Mucosa of stomach (tissue), 1 donor: ENCODE measurements around the gene CUL1.

Source experiments
- H3K27me3 ChIP-seq: one replicate; pipeline ENCODE4 v1.7.0; 2013; ENCODE audit warnings: mild to moderate bottlenecking, low read length; ENCODE audit not compliant: control insufficient read depth, insufficient read depth
- H3K36me3 ChIP-seq: one replicate; pipeline ENCODE4 v1.7.0; 2013; ENCODE audit warnings: low read length; ENCODE audit not compliant: control insufficient read depth, insufficient read depth
- H3K4me1 ChIP-seq: one replicate; pipeline ENCODE4 v1.7.0; 2013; ENCODE audit warnings: mild to moderate bottlenecking, low read length; ENCODE audit not compliant: control insufficient read depth, insufficient read depth
- H3K4me3 ChIP-seq: one replicate; pipeline ENCODE4 v1.7.0; 2013; ENCODE audit warnings: low read length
- H3K9ac ChIP-seq: one replicate; pipeline ENCODE4 v1.7.0; 2013; ENCODE audit warnings: mild to moderate bottlenecking, low read length, moderate library complexity
- H3K9me3 ChIP-seq: one replicate; pipeline ENCODE4 v1.7.0; 2013; ENCODE audit warnings: mild to moderate bottlenecking, low read length, moderate library complexity; ENCODE audit not compliant: control insufficient read depth
- donor health status: Pancreatic carcinoma.

Gene CUL1

DNA sequence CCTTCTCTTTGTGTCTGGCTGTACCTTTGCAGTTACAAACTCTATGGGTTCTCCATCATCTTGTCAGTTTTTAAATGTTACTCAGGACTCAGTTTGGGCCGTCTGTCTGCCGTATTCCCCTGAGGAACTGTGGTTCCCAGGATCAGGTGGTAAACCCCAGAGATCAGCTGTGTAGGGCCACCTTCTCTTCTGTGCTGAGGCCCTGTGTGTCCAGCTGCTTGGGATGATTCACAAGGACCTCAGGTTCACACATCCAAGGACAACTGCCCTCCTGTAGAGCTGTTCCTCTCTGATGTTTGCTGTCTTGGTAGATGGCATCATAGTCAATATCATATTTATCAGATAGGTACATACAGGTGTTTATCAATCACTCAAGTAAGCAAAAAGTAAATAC is 24.5 kb downstream of the CUL1 start:
- Histone ChIP-seq H3K4me1 (peaks cover 32% of the 10 kb centered on the region), H3K36me3 (no peaks in the 10 kb centered on the region), H3K4me3 (no peak overlapping the region), H3K27me3 (no peaks in the 10 kb centered on the region), H3K9me3 (no peaks in the 10 kb centered on the region), H3K9ac (no peak overlapping the region)

DNA sequence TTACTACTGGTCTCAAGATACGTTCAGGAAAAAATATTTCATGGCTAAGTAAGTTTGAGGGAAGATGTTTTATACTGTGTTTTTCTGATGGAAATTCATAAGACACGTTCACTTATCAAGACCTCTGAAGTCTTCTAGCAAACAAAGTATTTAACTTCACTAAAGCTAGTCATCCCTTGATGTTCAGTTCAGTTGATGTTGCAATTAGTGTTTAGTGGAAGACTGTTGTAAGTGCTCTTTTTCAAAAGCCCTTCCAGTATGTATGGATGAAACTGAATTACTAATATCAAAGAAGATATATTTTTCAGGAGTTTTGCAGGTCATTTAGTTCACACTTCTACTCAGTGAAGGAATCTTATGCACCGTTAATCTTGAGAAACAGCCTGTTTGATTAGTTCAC is 25.1 kb downstream of the CUL1 start:
- Histone ChIP-seq H3K27me3 (no peaks in the 10 kb centered on the region), H3K9me3 (no peaks in the 10 kb centered on the region), H3K4me1 (peaks cover 32% of the 10 kb centered on the region), H3K36me3 (no peaks in the 10 kb centered on the region), H3K9ac (no peak overlapping the region), H3K4me3 (no peak overlapping the region)

DNA sequence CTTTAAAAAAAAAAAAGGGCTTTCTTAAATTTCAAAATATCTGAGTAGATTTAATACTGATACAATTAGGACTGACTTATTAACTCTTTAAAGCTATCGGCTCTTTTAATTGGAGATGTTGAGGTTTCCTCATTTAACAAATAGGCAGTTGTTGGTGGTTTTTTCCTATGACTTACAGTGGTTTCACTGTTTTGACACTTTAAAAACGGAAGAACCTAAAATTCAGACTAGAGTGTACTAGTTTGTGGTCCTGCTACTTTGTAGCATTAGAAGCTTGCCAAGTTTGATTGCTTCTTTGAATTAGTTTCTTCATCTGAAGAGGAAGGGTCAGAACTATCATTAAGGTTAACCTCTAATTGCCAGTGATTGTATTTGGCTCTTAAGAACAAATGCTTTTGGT is 27.7 kb downstream of the CUL1 start:
- no peaks in the 10 kb centered on the region for H3K9me3 ChIP-seq
- H3K36me3 ChIP-seq, result no peaks in the 10 kb centered on the region
- no peak overlapping the region for H3K9ac ChIP-seq
- no peaks in the 10 kb centered on the region for H3K27me3 ChIP-seq
- peaks cover 28% of the 10 kb centered on the region for H3K4me1 ChIP-seq
- H3K4me3 ChIP-seq, result no peak overlapping the region

DNA sequence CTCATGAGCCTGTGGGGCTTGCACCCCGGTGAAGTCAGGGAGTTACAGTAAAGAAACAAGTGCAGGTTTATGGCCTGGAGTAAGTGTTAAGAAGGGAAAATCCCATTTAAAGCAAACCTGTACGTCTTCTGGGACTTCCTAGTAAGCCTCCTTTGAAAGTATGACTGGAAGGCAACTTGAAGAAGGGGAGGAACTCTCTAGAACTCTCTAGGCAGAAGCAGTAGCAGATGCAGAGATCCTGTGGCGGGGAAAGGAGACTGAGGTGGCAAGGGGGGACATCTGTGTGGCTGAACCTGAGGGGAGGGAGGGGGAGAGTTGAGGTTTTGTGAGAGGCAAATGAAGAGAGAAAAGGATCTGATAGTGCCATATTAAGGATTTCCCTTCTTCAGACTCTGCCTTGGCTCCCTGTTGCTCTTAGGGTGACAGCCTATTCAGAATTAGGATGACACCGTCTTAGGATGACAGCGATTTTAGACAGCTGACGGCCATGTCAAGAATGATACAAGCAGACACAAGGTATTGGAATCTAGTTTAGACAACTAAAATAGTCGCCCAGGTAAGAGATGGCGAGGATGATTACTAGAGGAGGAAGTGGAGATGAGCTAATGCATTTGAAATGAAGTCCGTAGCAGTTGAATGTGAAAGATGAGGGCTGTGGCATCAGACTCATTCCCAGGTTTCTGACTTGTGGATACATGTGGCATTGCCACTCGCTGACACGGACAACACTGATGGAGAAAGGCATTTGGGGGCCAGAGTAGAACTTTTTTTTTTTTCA is 29.0 kb downstream of the CUL1 start:
- Histone ChIP-seq H3K36me3 (peaks cover 3% of the 10 kb centered on the region), H3K27me3 (no peaks in the 10 kb centered on the region), H3K9ac (no peak overlapping the region), H3K9me3 (no peaks in the 10 kb centered on the region), H3K4me3 (no peak overlapping the region), H3K4me1 (peaks cover 22% of the 10 kb centered on the region)

DNA sequence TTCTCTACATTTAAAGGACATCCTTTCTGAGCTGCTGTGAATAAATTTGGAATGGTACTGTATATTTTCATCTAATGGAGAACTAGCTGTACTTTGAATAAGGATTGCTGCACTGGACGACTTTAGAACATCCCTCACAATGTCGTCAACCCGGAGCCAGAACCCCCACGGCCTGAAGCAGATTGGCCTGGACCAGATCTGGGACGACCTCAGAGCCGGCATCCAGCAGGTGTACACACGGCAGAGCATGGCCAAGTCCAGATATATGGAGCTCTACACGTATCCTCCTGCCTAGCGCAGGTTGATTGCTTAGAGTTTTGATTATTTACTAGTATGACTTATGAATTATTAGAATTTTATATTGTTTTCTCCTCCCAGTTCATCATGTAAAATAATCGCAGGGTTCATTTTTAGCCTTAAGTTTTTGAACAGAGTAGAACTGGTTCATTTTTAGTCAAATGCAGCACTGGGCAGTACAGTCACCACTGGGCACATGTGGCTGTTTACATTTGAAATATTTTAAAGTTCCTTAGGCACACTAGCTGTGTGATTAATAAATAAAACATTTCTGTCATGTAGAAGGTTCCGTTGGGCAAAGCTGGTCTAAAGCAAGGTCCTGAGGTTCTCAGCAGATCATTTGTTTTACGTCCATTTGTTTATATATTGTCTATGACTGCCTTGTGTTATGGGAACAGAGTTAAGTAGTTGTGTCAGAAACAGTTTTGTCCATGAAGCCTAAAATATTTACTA is 31.5 kb downstream of the CUL1 start:
- Histone ChIP-seq H3K4me3 (no peak overlapping the region), H3K36me3 (peaks cover 3% of the 10 kb centered on the region), H3K4me1 (peaks cover 15% of the 10 kb centered on the region), H3K27me3 (no peaks in the 10 kb centered on the region), H3K9me3 (no peaks in the 10 kb centered on the region), H3K9ac (no peak overlapping the region)

DNA sequence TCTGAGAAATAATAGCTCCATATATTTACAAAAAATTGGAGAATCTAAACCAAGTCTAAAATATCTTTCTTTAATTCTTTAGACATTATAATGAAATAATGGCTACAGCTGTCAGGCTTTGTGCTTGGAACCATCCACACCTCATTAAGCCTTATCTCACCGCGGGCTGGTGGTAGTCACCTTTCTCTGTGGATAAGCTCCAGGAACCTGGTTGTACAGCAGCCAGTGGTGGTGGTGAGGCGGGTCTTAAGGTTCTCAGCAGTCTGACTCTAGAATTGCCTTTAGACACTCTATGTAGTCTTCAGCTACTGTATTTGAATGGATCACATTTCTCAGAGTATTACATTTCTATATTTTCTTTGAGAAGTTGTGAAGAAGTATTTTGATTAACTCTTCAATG is 34.2 kb downstream of the CUL1 start:
- H3K27me3 ChIP-seq, result no peaks in the 10 kb centered on the region
- peaks cover 3% of the 10 kb centered on the region for H3K36me3 ChIP-seq
- H3K9ac ChIP-seq, result no peak overlapping the region
- peaks cover 9% of the 10 kb centered on the region for H3K4me1 ChIP-seq
- no peak overlapping the region for H3K4me3 ChIP-seq
- H3K9me3 ChIP-seq, result no peaks in the 10 kb centered on the region

DNA sequence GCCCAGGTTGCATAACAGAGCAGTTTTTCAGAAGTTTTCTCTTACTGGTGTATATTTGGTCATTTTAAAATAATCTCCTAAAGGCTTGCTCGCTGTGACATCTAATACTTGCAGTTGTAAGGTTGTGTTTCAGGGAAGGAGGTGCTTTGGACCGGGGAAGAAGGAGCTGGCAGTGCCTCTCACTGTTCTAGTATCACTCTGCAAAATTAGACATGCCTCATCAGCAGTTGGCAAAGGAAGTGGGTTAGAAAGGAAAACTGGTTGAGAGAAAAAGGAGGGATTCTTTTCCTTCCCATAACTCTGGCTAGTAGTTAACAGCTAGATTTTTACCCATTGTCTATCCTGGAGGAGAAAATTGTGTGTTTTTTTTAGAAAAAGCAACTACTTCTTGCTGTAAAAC is 34.8 kb downstream of the CUL1 start:
- H3K36me3 ChIP-seq, result peaks cover 3% of the 10 kb centered on the region
- H3K4me3 ChIP-seq, result no peak overlapping the region
- no peak overlapping the region for H3K9ac ChIP-seq
- no peaks in the 10 kb centered on the region for H3K9me3 ChIP-seq
- H3K27me3 ChIP-seq, result no peaks in the 10 kb centered on the region
- H3K4me1 ChIP-seq, result peaks cover 9% of the 10 kb centered on the region

DNA sequence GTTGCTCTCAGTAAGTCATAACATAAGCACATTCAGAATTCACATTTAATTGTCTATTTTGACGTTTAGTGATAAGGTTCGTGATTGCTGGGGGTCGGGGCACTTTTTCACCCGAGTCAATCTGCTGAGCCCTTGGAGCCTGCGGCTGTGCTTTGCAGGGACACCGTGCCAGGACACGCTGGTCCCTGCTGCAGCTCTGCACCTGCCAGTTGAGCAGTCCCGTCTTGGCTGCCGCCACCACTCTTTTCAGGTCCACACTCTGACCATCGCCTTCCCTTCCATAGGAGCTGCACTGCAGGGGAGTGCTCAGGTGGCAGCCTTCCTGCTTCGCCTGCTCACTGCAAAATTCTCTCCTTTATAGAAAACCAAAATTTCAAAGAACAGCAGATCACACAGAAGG is 36.4 kb downstream of the CUL1 start:
- Histone ChIP-seq H3K4me3 (no peak overlapping the region), H3K9me3 (no peaks in the 10 kb centered on the region), H3K4me1 (no peaks in the 10 kb centered on the region), H3K36me3 (peaks cover 3% of the 10 kb centered on the region), H3K27me3 (no peaks in the 10 kb centered on the region), H3K9ac (no peak overlapping the region)

DNA sequence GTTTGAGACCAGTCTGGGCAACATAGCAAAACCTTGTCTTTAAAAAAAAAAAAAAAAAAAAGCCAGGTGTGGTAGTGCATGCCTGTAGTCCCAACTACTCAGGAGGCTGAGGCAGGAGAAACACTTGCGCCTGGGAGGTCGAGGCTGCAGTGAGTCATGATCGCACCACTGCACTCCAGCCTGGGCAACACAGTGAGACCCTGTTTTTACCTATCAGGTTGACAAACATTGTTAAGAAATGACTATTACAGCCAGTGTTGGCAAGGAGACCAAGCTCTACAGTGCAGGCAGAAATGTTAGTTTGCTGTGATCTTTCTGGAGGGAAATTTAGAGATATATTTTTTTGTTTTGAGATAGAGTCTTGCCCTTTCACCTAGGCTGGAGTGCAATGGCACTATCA is 37.3 kb downstream of the CUL1 start:
- H3K9ac ChIP-seq, result no peak overlapping the region
- no peak overlapping the region for H3K4me3 ChIP-seq
- H3K36me3 ChIP-seq, result peaks cover 7% of the 10 kb centered on the region
- H3K9me3 ChIP-seq, result no peaks in the 10 kb centered on the region
- no peaks in the 10 kb centered on the region for H3K4me1 ChIP-seq
- no peaks in the 10 kb centered on the region for H3K27me3 ChIP-seq

DNA sequence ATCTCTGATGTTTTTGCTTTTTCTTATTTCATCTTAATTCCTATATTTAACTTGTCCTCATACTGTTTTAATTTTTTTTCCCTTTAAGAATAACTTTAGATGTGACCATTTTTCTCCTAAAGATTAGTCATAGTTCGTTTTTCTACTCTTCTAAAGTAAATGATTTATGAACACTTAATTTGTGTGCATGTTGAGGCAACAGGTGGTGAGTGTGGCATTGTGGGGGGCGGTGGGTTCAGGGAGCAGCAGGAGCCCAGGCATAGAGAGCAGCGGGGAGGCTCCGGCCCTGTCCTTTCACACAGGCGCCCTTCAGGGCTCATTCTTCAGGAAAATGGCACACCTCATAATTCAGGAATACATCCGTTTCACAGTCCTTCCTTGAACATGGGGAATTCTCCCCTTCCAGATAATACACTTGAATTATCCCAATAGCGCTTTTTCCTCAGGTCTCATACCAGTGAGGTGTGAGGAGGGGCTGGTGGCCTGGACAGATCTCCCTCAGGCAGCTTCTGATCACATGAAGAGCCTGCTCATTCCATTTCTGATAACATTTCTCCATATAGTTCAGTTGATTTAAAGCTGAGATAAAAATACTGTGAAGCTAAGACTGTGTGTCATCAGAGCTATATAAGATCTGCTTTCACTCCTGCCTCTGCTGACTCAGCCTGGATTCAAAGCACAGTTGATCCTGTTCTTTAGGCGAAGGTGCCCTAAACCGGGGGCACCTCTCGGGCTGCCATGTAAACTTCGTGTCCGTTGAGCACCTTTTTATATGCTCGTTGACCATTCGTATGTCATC is 40.2 kb downstream of the CUL1 start:
- H3K27me3 ChIP-seq, result no peaks in the 10 kb centered on the region
- H3K9ac ChIP-seq, result no peak overlapping the region
- no peak overlapping the region for H3K4me3 ChIP-seq
- no peaks in the 10 kb centered on the region for H3K9me3 ChIP-seq
- H3K36me3 ChIP-seq, result peaks cover 6% of the 10 kb centered on the region
- H3K4me1 ChIP-seq, result no peaks in the 10 kb centered on the region

DNA sequence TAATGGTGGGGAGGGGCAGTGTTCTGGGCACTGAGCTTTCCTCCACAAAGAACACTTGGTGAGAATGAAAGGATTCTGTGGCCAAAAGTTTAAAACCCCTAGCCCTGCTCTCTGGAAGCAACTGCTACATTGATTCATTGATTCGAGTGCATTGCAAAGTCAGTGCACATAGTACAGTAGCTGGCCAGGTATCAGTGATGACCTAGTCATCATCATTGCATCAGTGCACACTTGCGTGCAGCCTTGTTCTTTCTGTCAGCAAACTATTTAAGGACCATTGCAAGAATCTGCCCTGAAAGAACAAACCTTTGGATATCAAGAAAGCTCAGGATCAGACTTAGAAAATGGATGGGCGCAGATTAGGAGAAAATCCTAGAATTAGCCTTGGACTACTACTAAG is 47.4 kb downstream of the CUL1 start:
- peaks cover under 1% of the 10 kb centered on the region for H3K36me3 ChIP-seq
- H3K4me1 ChIP-seq, result no peaks in the 10 kb centered on the region
- H3K9ac ChIP-seq, result no peak overlapping the region
- no peak overlapping the region for H3K4me3 ChIP-seq
- no peaks in the 10 kb centered on the region for H3K9me3 ChIP-seq
- no peaks in the 10 kb centered on the region for H3K27me3 ChIP-seq

DNA sequence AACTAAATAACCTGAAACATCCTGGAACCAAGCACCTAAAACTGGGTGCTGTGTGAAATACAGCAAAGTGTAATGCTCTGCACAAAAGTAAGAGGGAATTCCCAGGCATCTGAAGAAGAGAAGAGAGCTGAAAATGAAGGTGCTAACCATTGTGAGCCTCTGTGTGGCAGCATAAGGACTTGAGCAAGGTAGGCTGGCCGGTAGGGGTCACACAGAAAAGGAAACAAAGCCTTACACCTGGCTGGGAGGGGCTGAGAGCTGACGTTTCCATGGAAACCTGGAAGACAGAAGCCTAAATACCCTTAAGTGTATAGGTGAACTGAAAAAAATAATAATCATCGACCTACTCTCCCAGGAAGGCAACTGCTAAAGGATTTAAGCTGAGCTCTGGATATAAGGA is 48.6 kb downstream of the CUL1 start:
- no peaks in the 10 kb centered on the region for H3K27me3 ChIP-seq
- no peaks in the 10 kb centered on the region for H3K9me3 ChIP-seq
- H3K9ac ChIP-seq, result no peak overlapping the region
- H3K36me3 ChIP-seq, result no peaks in the 10 kb centered on the region
- no peak overlapping the region for H3K4me3 ChIP-seq
- no peaks in the 10 kb centered on the region for H3K4me1 ChIP-seq
